ENCODE measurements around the gene CACNA1I. TPM values are rescaled to one million over a fixed set of nuclear protein-coding genes. Genes with fewer than 3 reads are reported as not detected.

CACNA1I gene
- total RNA-seq, 1 experiment from 2014 or later: 2.1 TPM

DNA sequence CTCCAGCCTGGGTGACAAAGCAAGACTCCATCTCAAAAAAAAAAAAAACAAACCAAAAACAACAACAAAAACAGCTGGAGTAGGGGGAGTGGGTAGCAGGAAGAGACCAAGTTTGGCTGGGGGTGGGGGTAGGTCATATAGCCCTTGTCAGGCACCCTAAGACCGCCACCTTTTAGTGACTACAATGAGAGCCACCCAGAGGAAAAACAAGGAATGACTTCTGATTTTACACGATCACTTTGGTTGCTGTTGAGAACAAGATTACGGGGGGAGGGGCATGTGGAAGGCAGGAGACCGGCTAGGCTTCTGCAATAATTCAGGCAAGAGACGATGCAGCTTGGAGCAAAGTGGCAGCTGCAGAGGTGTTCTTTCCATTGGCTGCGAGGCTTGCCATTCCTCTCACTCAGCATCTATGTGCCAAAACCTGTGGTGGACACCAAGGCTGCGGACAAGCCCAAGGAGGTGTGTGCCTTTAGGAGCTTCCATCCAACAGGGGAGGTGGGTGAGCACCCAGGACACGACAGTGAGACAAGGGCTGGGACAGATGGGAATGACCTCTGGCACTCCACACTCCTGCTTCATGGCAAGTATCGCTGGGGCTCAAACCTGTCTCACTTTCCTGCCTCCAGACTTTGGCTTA, 39.7 kb upstream of the CACNA1I start:
- H3K36me3 Mint-ChIP-seq: peaks cover 18% of the 10 kb centered on the region
- H3K27ac Mint-ChIP-seq: peak overlapping the region; percentile 85; the same call in 1 of the 2 replicates
- ATAC-seq (no peak; the same call in 1 of the 2 replicates), DNase-seq (ENCODE audit: low spot score) (no peak)
- POLR2A ChIA-PET: interaction anchor here (1.0 to 1.5 kb wide), 2 partner anchors 11 to 509 kb away, joined by 3 read pairs; partner anchors contain the start of gene ATF4
- CTCF ChIA-PET: interaction anchor here (0.7 to 2.7 kb wide), 9 partner anchors 9 to 131 kb away, joined by 3 to 29 read pairs (median 3); partner anchors contain the start of genes ATF4 and TAB1
- peaks cover 65% of the 10 kb centered on the region for H3K4me1 Mint-ChIP-seq
- no peak for TF ChIP-seq CREM (CRISPR knock-in tag; IDR thresholded peaks at IDR 0.05)
- TF ChIP-seq JUN (CRISPR knock-in tag; IDR thresholded peaks at IDR 0.05): no peak
- no peak for TF ChIP-seq ZNF232 (CRISPR knock-in tag; IDR thresholded peaks at IDR 0.05)
- TF ChIP-seq OVOL2 (CRISPR knock-in tag; IDR thresholded peaks at IDR 0.05; ENCODE audit: borderline replicate concordance): no peak
- no peak for TF ChIP-seq ZNF671 (CRISPR knock-in tag; IDR thresholded peaks at IDR 0.05)
- TF ChIP-seq ZNF138 (CRISPR knock-in tag; conservative IDR thresholded peaks at IDR 0.05): no peak
- TF ChIP-seq, protein P1, sequence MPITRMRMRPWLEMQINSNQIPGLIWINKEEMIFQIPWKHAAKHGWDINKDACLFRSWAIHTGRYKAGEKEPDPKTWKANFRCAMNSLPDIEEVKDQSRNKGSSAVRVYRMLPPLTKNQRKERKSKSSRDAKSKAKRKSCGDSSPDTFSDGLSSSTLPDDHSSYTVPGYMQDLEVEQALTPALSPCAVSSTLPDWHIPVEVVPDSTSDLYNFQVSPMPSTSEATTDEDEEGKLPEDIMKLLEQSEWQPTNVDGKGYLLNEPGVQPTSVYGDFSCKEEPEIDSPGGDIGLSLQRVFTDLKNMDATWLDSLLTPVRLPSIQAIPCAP (CRISPR knock-in tag; IDR thresholded peaks at IDR 0.05): no peak
- TF ChIP-seq CTCF (IDR thresholded peaks at IDR 0.05): no peak
- TF ChIP-seq, protein P2, sequence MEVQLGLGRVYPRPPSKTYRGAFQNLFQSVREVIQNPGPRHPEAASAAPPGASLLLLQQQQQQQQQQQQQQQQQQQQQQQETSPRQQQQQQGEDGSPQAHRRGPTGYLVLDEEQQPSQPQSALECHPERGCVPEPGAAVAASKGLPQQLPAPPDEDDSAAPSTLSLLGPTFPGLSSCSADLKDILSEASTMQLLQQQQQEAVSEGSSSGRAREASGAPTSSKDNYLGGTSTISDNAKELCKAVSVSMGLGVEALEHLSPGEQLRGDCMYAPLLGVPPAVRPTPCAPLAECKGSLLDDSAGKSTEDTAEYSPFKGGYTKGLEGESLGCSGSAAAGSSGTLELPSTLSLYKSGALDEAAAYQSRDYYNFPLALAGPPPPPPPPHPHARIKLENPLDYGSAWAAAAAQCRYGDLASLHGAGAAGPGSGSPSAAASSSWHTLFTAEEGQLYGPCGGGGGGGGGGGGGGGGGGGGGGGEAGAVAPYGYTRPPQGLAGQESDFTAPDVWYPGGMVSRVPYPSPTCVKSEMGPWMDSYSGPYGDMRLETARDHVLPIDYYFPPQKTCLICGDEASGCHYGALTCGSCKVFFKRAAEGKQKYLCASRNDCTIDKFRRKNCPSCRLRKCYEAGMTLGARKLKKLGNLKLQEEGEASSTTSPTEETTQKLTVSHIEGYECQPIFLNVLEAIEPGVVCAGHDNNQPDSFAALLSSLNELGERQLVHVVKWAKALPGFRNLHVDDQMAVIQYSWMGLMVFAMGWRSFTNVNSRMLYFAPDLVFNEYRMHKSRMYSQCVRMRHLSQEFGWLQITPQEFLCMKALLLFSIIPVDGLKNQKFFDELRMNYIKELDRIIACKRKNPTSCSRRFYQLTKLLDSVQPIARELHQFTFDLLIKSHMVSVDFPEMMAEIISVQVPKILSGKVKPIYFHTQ (CRISPR knock-in tag; IDR thresholded peaks at IDR 0.05): no peak
- TF ChIP-seq, protein P3, sequence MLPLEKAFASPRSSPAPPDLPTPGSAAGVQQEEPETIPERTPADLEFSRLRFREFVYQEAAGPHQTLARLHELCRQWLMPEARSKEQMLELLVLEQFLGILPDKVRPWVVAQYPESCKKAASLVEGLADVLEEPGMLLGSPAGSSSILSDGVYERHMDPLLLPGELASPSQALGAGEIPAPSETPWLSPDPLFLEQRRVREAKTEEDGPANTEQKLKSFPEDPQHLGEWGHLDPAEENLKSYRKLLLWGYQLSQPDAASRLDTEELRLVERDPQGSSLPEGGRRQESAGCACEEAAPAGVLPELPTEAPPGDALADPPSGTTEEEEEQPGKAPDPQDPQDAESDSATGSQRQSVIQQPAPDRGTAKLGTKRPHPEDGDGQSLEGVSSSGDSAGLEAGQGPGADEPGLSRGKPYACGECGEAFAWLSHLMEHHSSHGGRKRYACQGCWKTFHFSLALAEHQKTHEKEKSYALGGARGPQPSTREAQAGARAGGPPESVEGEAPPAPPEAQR (CRISPR knock-in tag; IDR thresholded peaks at IDR 0.05): no peak
- H3K4me3 Mint-ChIP-seq: peak overlapping the region; percentile 95
- no peaks in the 10 kb centered on the region for H3K27me3 Mint-ChIP-seq (ENCODE audit: low read depth)
- H3K9me3 Mint-ChIP-seq: no peaks in the 10 kb centered on the region

DNA sequence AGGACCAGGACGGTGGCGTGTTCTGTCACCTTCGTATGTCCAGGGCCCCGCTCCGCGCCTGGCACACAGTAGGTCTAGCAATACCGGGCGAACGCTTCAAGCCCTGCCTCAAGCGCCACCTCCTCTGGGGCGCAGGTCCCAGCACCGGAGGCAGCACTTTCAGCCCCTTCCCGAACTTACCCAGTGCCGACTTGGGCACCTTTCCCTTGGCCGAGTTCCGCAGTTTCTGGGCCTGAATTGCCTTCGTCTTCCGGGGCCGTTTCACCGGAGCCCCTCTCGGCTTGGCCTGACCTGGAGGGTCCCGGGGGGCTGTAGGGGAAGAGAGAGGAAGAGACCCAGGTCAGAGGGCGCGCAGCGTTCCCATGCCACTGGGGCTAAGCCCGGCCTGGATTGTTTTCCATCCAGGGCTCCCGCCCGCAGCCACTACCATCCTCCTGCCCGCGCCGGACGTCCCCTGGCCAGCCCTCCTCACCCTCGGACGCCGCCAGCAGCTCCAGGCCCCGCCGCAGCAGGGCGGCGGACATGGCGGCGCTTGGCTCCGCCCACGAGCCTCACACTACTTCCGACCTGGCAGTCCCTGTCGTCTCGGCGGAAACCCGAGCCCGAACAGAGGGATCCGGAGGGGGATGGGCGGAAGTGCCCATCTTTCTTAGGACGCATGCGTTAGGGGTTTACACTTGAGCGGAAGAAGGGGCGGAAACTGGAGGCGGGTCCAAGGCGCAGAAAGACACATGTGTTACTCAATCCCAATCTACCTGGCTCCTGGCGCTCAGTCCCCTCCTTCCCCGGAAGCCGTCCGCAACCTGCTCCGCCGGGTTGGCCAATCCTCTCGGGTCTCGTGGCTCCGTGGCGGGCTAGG, 38.1 kb upstream of the CACNA1I start, which contains the start of gene RPS19BP1:
RPS19BP1 (minus strand) TSS at position 534 of the 859 bp plus-strand sequence; CDS start at position 524, 10 bp downstream.
- DNase-seq (ENCODE audit: low spot score) (peak; percentile 98), ATAC-seq (peak; percentile 76)
- H3K27ac Mint-ChIP-seq: peak within 1 kb of the TSS; percentile 93
- H3K4me3 Mint-ChIP-seq: peak within 1 kb of the TSS; percentile 95
- H3K9me3 Mint-ChIP-seq: no peaks in the 10 kb centered on the region
- POLR2A ChIA-PET: interaction anchor here (1.0 to 1.2 kb wide), 2 partner anchors 9 to 13 kb away, joined by 3 to 5 read pairs; partner anchors contain the start of gene ATF4
- CTCF ChIA-PET: interaction anchor here (0.6 to 1.7 kb wide), 3 partner anchors 12 to 498 kb away, joined by 3 to 5 read pairs (median 4); partner anchors contain the start of gene ATF4
- peaks cover 18% of the 10 kb centered on the region for H3K36me3 Mint-ChIP-seq
- H3K4me1 Mint-ChIP-seq: peaks cover 63% of the 10 kb centered on the region
- no peaks in the 10 kb centered on the region for H3K27me3 Mint-ChIP-seq (ENCODE audit: low read depth)
- TF ChIP-seq ARID4B (CRISPR knock-in tag; IDR thresholded peaks at IDR 0.05; ENCODE audit: borderline replicate concordance) (peak; percentile 28; the same call in 1 of the 2 replicates), HMGA2 (CRISPR knock-in tag; IDR thresholded peaks at IDR 0.05) (no peak), NR3C1 (CRISPR knock-in tag; conservative IDR thresholded peaks at IDR 0.05; ENCODE audit: low read depth) (0 out of 2 replicates have a peak, but pooled peaks have one; percentile 9), ETV6 (CRISPR knock-in tag; IDR thresholded peaks at IDR 0.05) (peak; percentile 99), NR2C2 (CRISPR knock-in tag; IDR thresholded peaks at IDR 0.05) (no peak), CREB1 (CRISPR knock-in tag; IDR thresholded peaks at IDR 0.05) (0 out of 2 replicates have a peak, but pooled peaks have one; percentile 70), ZNF138 (CRISPR knock-in tag; conservative IDR thresholded peaks at IDR 0.05) (0 out of 2 replicates have a peak, but pooled peaks have one; percentile 53), FOXK1 (CRISPR knock-in tag; IDR thresholded peaks at IDR 0.05) (peak; percentile 86), MYBL2 (CRISPR knock-in tag; IDR thresholded peaks at IDR 0.05) (peak; percentile 74), SP1 (CRISPR knock-in tag; conservative IDR thresholded peaks at IDR 0.05) (peak; percentile 96)
- TF ChIP-seq, protein P4, sequence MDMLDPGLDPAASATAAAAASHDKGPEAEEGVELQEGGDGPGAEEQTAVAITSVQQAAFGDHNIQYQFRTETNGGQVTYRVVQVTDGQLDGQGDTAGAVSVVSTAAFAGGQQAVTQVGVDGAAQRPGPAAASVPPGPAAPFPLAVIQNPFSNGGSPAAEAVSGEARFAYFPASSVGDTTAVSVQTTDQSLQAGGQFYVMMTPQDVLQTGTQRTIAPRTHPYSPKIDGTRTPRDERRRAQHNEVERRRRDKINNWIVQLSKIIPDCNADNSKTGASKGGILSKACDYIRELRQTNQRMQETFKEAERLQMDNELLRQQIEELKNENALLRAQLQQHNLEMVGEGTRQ (CRISPR knock-in tag; IDR thresholded peaks at IDR 0.05): peak; percentile 68
